ENCODE results near the gene SCRT2.

Gene SCRT2

GRCh38 chr20:638579-638978, 37.0 kb downstream of the SCRT2 start:
- Histone ChIP-seq H3K4me2 (ENCODE audit: insufficient read depth, low read length) (no peak overlapping the region), H3K4me3 (ENCODE audit: low read depth in 1 of 2, low read length in 2 of 2) (no peak overlapping the region), H3K36me3 (ENCODE audit: insufficient read depth, low read length) (no peaks in the 10 kb centered on the region), H3K4me1 (ENCODE audit: insufficient read depth, low read length) (no peaks in the 10 kb centered on the region), H4K20me1 (ENCODE audit: insufficient read depth, low read length) (peaks cover 6% of the 10 kb centered on the region), H3K27ac (ENCODE audit: low read length) (no peak overlapping the region), H3K79me2 (ENCODE audit: insufficient read depth, low read length) (no peaks in the 10 kb centered on the region), H3K9me3 (ENCODE audit: insufficient read depth, low read length, severe bottlenecking) (no peaks in the 10 kb centered on the region), H3K9ac (ENCODE audit: low read depth, low read length) (no peak overlapping the region), H2AFZ (ENCODE audit: low read depth, low read length) (no peak overlapping the region), H3K27me3 (ENCODE audit: insufficient read depth, low read length, poor library complexity) (peaks cover 27% of the 10 kb centered on the region)
- DNase-seq (no peak), ATAC-seq (ENCODE audit: insufficient read depth, low read depth) (no peak)
- TF ChIP-seq CTCF (IDR thresholded peaks at IDR 0.05; ENCODE audit: borderline replicate concordance, extremely low read depth, low read length, poor library complexity, severe bottlenecking) (no peak), EZH2 (IDR thresholded peaks at IDR 0.05; ENCODE audit: borderline replicate concordance, low read depth, low read length, severe bottlenecking) (no peak)

- Histone ChIP-seq H4K20me1 (ENCODE audit: insufficient read depth, low read length) (peaks cover 6% of the 10 kb centered on the region), H3K9me3 (ENCODE audit: insufficient read depth, low read length, severe bottlenecking) (no peaks in the 10 kb centered on the region), H2AFZ (ENCODE audit: low read depth, low read length) (no peak overlapping the region), H3K27me3 (ENCODE audit: insufficient read depth, low read length, poor library complexity) (peaks cover 31% of the 10 kb centered on the region), H3K79me2 (ENCODE audit: insufficient read depth, low read length) (no peaks in the 10 kb centered on the region), H3K9ac (ENCODE audit: low read depth, low read length) (no peak overlapping the region), H3K27ac (ENCODE audit: low read length) (no peak overlapping the region), H3K4me2 (ENCODE audit: insufficient read depth, low read length) (no peak overlapping the region), H3K36me3 (ENCODE audit: insufficient read depth, low read length) (no peaks in the 10 kb centered on the region), H3K4me1 (ENCODE audit: insufficient read depth, low read length) (no peaks in the 10 kb centered on the region), H3K4me3 (ENCODE audit: low read depth in 1 of 2, low read length in 2 of 2) (no peak overlapping the region)
- TF ChIP-seq EZH2 (IDR thresholded peaks at IDR 0.05; ENCODE audit: borderline replicate concordance, low read depth, low read length, severe bottlenecking) (no peak), CTCF (IDR thresholded peaks at IDR 0.05; ENCODE audit: borderline replicate concordance, extremely low read depth, low read length, poor library complexity, severe bottlenecking) (no peak)
- no peak for ATAC-seq (ENCODE audit: insufficient read depth, low read depth)
- no peak for DNase-seq
Observed at GRCh38 chr20:637559-637958, 38.0 kb downstream of the SCRT2 start.

- no peak overlapping the region for H3K4me2 ChIP-seq (ENCODE audit: insufficient read depth, low read length)
- no peak overlapping the region for H3K9ac ChIP-seq (ENCODE audit: low read depth, low read length)
- no peaks in the 10 kb centered on the region for H3K79me2 ChIP-seq (ENCODE audit: insufficient read depth, low read length)
- no peak overlapping the region for H3K4me3 ChIP-seq (ENCODE audit: low read depth in 1 of 2, low read length in 2 of 2)
- ATAC-seq (ENCODE audit: insufficient read depth, low read depth) = no peak
- no peaks in the 10 kb centered on the region for H3K4me1 ChIP-seq (ENCODE audit: insufficient read depth, low read length)
- H3K9me3 ChIP-seq (ENCODE audit: insufficient read depth, low read length, severe bottlenecking) = no peaks in the 10 kb centered on the region
- H4K20me1 ChIP-seq (ENCODE audit: insufficient read depth, low read length) = peaks cover 6% of the 10 kb centered on the region
- DNase-seq = no peak
- H2AFZ ChIP-seq (ENCODE audit: low read depth, low read length) = no peak overlapping the region
- no peak for TF ChIP-seq EZH2 (IDR thresholded peaks at IDR 0.05; ENCODE audit: borderline replicate concordance, low read depth, low read length, severe bottlenecking)
- no peak for TF ChIP-seq CTCF (IDR thresholded peaks at IDR 0.05; ENCODE audit: borderline replicate concordance, extremely low read depth, low read length, poor library complexity, severe bottlenecking)
- no peak overlapping the region for H3K27ac ChIP-seq (ENCODE audit: low read length)
- H3K27me3 ChIP-seq (ENCODE audit: insufficient read depth, low read length, poor library complexity) = peaks cover 31% of the 10 kb centered on the region
- H3K36me3 ChIP-seq (ENCODE audit: insufficient read depth, low read length) = no peaks in the 10 kb centered on the region
Observed at GRCh38 chr20:635893-636338, 39.7 kb downstream of the SCRT2 start.

Measured in DND-41 (cell line).